HG03354 (cell line): Measurements from ENCODE around the gene GPR15LG.
"Not testable (repeated sequence)": the region's sequence is repeated elsewhere in the genome, so short reads cannot be mapped to it uniquely, and the experiment has no call there.

Source experiments
- ATAC-seq: cut with Tn5 transposase; IDR thresholded peaks from one replicate; pipeline ENCODE4 v1.9.1; 2021; ENCODE audit warnings: mild to moderate bottlenecking; ENCODE audit not compliant: unreplicated experiment, poor library complexity, severe bottlenecking

The GPR15LG gene

DNA sequence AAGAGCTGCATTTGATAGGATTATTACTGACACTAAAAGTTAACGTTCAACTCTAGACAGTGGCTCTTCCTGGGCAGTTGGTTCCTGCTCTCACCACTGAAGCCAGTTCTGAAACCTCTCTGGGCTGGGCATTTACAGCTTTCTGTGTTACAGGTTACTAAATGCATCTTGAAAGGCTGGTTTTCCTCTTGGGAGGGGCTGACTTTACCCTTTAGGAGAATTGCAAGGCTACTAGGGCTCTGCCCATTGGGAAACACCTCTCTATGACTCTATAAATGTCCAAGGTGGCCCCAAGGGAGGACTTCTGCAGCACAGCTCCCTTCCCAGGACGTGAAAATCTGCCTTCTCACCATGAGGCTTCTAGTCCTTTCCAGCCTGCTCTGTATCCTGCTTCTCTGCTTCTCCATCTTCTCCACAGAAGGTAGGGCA lies at the start of gene GPR15LG:
GPR15LG (plus strand) TSS at position 301 of the 429 bp plus-strand sequence; CDS start at position 352, 51 bp downstream.
- peak; percentile 33 for ATAC-seq

GRCh38 chr10:84125910-84126784 lies 47.5 kb upstream of the GPR15LG start:
- ATAC-seq, result not testable (repeated sequence)

- no peak for ATAC-seq
Observed at GRCh38 chr10:84126785-84127167, 46.8 kb upstream of the GPR15LG start.

DNA sequence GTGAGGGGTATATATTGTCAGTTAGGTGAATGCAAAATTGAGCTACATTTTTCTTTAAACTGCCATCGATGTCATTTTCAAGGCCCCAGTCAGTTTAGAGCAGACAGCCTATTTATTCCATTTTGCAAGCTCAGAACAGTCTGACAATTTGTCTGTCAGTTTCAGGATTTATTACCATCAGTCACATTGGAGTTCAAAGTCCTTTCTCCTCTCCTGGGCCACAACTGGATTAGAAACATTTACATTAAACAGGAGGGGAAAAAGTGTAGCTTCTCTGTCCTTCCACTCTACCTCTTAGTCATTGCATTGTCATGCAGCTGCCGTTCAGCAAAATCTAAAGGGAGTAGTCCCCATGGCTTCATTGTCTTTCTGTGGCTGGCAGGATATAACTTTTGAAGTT lies 37.8 kb upstream of the GPR15LG start:
- no peak for ATAC-seq

DNA sequence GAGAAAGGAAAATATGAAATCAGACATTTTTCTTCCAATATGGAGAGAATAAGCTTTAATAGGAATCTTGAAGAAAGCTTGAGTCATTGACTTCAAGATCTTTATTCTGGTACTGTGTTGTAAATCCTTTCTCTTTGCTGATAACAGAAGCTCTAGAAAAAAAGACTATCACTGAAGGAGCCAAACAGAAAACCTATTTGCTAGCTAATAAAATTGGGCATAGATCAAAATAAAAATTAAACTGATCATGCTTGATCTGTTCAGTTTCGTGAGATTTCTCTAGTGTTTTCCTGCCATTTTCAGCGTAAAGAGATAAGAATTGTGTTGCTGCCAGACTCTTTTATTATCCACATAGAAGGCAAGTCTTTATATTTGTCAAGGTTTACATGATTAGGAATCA lies 35.8 kb upstream of the GPR15LG start:
- no peak for ATAC-seq

GRCh38 chr10:84138478-84139125 lies 35.0 kb upstream of the GPR15LG start:
- ATAC-seq, result peak; percentile 0

DNA sequence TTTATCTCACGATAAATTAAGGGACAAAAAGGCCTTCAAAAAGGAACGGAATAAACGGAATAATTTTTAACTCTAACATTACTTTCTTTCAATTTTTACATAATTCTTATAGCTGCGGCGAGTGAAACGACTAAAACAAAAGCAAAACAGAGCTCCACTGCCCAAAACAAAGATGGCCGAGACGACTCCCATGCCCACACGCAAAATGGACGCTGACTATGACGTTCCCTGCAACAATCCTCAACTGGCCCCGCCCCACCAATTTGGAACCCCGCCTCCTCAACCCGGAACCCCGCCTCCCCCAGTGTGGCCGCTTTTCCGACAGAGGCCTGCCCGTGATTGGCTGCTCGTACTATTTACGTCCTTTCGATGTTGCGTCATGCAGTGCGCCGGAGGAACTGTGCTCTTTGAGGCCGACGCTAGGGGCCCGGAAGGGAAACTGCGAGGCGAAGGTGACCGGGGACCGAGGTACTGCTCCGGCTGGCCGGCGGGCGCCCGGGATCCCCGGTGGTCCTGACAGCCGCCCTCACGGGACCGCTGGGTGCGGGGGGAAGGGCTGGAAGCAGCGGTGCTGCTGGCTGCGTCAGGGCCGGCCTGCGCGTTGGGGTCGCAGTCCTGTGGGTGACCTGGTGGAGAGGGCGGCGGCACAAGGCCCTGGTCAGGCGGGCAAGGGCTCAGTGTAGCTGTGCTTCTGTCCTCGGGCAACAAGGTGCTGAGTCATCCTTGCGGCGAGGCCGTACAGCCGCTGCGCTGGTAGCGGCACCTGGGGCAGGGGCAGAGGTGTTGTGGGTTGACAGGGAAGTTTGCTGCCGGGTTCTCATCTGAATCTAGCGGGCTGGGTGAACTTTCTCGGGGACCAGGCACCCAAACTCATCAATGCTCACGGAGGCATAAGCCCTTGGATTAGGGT lies 34.2 kb upstream of the GPR15LG start, which contains the start of gene GHITM:
GHITM (plus strand) TSS at position 384 of the 910 bp plus-strand sequence. CDS start 1,992 bp downstream, outside the sequence.
- ATAC-seq, result peak; percentile 98

DNA sequence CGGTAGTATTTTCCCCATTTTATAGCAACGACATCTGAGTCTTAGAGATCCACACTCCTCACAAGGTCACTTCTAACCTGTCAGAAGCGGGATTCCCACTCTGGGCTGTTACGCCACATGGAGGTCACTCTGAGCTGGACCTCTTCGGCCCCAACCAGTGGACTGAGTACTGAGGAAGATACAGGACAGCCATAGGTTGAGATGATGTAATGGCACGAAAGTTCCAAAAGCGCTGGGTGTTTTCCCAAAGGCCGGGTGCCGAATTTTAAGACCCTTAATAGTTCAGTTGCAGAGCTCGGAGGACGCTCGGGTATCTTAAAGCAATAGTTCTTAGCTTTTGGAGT lies 33.6 kb upstream of the GPR15LG start:
- no peak for ATAC-seq

DNA sequence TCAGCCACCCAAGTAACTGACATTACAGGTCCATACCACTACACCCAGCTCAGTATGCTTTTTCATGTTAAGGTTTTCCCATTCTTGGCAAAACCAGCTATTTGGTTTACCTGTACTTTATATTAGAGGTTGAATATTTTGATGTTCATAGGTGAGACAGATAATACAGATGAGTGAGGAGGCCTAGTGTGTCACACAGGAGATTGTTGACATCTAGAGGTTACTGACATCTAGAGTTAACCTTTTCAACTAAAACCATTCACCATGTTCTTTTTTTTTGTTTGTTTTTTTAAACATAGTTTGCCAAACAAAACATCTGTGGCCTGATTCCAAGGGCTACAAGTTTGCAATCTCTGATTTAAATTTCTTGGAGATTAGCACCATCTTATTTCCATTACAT lies 26.3 kb upstream of the GPR15LG start:
- no peak for ATAC-seq

DNA sequence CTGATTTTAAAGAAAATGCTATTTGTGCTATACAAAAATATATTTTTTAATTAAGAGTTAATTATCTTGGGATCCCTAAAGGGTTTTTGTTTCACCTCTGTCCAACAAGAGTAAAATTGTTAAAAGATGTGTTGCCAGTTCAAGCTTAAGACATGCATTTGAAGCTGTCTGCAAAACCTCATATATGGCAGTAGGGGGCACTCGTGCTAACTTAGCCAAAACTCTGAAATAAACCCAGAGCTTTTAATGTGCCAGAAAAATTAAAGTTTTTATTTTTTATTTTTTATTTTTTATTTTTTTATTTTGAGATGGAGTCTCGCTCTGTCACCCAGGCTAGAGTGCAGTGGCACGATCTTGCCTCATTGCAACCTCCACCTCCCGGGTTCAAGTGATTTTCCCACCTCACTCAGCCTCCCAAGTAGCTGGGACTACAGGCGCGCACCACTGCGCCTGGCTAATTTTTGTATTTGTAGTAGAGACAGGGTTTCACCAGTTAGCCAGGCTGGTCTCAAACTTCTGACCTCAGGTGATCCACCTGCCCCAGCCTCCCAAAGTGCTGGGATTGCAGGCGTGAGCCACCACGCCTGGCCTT lies 25.5 kb upstream of the GPR15LG start:
- peak; percentile 88 for ATAC-seq

DNA sequence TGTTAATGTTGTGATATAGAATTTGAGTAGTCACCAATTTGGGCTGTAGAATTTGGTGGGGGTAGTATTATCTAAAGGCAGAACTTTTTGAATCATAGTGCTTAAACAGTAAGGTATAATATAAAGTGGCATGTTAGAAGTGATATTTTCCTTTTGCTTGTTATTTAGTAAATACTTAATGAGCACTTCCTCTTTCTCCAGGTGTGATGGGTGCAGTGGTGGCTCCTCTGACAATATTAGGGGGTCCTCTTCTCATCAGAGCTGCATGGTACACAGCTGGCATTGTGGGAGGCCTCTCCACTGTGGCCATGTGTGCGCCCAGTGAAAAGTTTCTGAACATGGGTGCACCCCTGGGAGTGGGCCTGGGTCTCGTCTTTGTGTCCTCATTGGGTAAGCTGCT lies 23.7 kb upstream of the GPR15LG start:
- ATAC-seq, result no peak

GRCh38 chr10:84152769-84153168 lies 20.8 kb upstream of the GPR15LG start:
- ATAC-seq, result no peak

DNA sequence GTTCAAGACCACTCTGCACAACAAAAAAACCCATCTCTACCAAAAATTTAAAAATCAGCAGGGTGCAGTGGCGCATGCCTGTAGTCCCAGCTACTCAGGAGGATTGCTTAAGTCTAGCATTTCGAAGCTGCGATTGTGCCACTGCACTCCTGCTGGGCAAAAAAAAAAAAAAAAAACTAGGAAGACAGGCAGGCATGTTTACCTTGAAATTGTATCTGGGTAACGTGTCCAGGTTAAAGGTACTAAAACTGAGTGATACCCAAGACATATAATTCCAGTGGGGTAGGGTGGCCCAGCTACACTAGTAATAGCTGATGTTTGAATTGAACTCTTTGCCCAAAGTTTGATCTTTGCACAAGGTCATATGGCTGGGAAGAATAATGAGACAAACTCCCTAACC lies 18.1 kb upstream of the GPR15LG start:
- ATAC-seq, result no peak

GRCh38 chr10:84156009-84156408 lies 17.6 kb upstream of the GPR15LG start:
- ATAC-seq, result no peak

GRCh38 chr10:84156768-84157167 lies 16.8 kb upstream of the GPR15LG start:
- ATAC-seq, result no peak

DNA sequence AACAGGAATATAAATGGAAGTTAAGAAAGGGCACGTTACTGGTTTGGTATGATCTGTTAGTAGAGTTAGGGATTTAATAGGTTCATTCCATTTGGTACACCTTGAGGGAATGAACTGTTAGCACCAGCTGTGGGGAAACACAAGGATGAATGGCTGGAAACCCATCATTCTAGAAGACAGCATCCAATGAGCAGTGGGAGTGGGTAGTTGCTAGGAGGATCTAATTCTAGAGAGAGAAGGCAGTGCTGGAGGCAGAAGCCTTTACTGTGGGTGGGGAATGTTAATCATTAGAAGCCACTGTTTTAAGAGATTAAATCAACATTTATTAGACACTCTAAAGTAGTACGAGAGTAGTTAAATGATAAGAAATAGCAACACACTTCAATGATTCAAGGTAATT lies 15.5 kb upstream of the GPR15LG start:
- ATAC-seq, result no peak

GRCh38 chr10:84158550-84158949 lies 15.1 kb upstream of the GPR15LG start:
- no peak for ATAC-seq

DNA sequence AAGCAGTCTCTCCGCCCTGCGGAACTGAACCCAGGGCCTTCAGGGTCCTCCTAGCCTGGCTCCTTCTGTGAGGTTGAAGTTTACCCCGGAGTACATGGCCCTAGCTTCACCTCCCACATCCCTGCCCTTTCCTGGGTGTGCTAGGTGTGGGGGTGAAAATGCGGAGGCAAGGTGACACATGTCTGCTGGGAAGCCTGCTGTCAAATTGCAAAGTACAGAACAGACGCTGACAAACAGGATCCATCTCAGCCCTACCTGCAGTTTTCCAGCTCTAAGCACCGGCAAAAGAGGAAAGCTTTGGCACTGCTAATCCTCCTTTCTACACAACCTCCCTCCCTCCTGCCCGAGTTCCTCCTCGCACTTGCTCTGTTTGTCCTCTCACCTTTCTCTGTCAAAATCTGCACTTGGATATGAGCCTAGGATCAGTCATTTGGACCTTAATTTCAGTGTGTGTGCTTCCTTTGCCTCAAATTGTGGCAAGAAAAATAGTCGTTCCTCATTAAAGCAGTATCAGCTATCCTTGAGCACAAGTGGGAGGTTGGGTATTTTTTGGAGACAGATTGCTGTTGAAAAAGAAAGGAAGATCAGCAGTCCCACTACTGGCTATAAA lies 14.4 kb upstream of the GPR15LG start:
- ATAC-seq, result no peak

- no peak for ATAC-seq
Observed at GRCh38 chr10:84160663-84161362, 12.8 kb upstream of the GPR15LG start.
